Transverse colon (tissue), 4 donors: ENCODE data around the gene ROPN1B.
"Not testable (repeated sequence)": the region's sequence is repeated elsewhere in the genome, so short reads cannot be mapped to it uniquely, and the experiment has no call there.

Experiments used
- CTCF ChIP-seq, 5 experiments: fragments of 200-600 bp in 3 of 5; fragments of 450-650 bp in 2 of 5; sonication (generic) in 3 of 5; IDR thresholded peaks; 1 replicate in 2 of 5; 2 replicates in 3 of 5; pipeline ENCODE4 v1.5.1; 2016 to 2017; ENCODE audit warnings: antibody characterized with exemption in 5 of 5, inconsistent platforms in 3 of 5, mild to moderate bottlenecking in 2 of 5, moderate library complexity in 1 of 5
- EP300 ChIP-seq: sonication (generic); formaldehyde crosslinking; IDR thresholded peaks from one replicate; pipeline ENCODE4 v1.6.1; 2017; ENCODE audit warnings: antibody characterized with exemption, low read depth
- POLR2A ChIP-seq: fragments of 450-650 bp; IDR thresholded peaks from one replicate; pipeline ENCODE4 v1.6.1; 2016; ENCODE audit warnings: antibody characterized with exemption, mild to moderate bottlenecking, moderate library complexity
- POLR2AphosphoS5 ChIP-seq, 3 donors: sonication (generic); formaldehyde crosslinking; IDR thresholded peaks; one replicate each; pipeline ENCODE4 v1.6.1; 2016; ENCODE audit warnings: antibody characterized with exemption in 3 of 3

GRCh38 chr3:125936891-125937290 lies 32.1 kb upstream of the ROPN1B start:
- not testable (repeated sequence) for TF ChIP-seq POLR2A; EP300; POLR2AphosphoS5 (IDR thresholded peaks at IDR 0.05); CTCF (IDR thresholded peaks at IDR 0.05)
